Measurements from ENCODE around the gene CPT1B. TPM values are rescaled to one million over a fixed set of nuclear protein-coding genes. Genes with fewer than 3 reads are reported as not detected.

CPT1B gene
- total RNA-seq, 2 donors from 2014 or later, result 83.5 to 105 TPM

DNA sequence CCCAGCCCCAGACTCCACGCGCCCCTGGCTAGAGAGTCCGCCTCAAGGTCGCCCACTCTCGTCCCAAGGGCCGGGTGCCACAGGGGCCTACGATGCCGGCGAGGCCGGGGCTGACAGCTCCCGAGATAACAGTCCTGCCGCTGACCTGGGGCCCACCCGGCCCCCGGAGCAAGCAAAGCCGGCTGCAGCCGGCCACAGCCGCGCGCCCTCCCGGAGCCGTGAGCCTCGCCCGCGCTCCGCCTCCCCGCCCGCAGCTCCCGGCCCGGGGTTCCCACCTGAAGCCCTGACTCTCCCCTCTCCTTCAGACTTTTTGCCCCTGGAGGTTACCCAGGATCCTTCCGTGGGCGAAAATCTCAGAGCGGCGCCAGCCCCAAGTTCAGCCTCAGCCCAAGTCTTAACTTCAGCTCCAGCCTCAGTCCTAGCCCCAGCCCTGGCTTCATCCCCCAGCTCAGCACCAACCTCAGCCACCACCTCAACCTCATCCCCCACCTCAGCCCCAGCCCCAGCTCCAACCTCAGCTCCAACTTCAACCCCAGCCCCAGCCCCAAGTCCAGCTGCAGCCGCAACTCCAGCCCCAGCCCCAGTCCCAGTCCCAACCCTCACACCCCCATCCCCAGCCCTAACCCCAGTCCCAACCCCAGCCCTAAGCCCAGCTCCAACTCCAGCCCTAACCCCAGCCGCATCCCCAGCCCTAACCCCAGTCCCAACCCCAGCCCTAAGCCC lies 30.8 kb downstream of the CPT1B start:
- Histone ChIP-seq H3K27me3 (ENCODE audit: control insufficient read depth, insufficient read depth, low read length, poor library complexity, severe bottlenecking) (peaks cover 14% of the 10 kb centered on the region), H3K4me1 (ENCODE audit: control insufficient read depth, insufficient read depth, low read length) (no peaks in the 10 kb centered on the region), H3K36me3 (ENCODE audit: control insufficient read depth, insufficient read depth, low read length) (no peaks in the 10 kb centered on the region), H3K4me3 (ENCODE audit: low read length) (no peak overlapping the region), H3K9me3 (ENCODE audit: control insufficient read depth, low read length) (no peaks in the 10 kb centered on the region), H3K9ac (ENCODE audit: extremely low read depth, low read length, poor library complexity, severe bottlenecking) (no peak overlapping the region), H3K27ac (ENCODE audit: low read depth, low read length) (no peak overlapping the region)
- no peak overlapping the region for H3K4me3 Mint-ChIP-seq
- H3K27ac Mint-ChIP-seq, result no peak overlapping the region
- H3K4me1 Mint-ChIP-seq, result peaks cover 3% of the 10 kb centered on the region
- no peaks in the 10 kb centered on the region for H3K36me3 Mint-ChIP-seq (ENCODE audit: low read depth)
- WGBS, 2 experiments (ENCODE audit: insufficient coverage in 1 of 2, insufficient read length in 1 of 2), result 93 to 97% methylated on average over 8 to 35 of the region's 35 CpGs
- peaks cover 18% of the 10 kb centered on the region for H3K27me3 Mint-ChIP-seq (ENCODE audit: insufficient read depth)
- TF ChIP-seq CTCF (conservative IDR thresholded peaks at IDR 0.05), result no peak
- H3K9me3 Mint-ChIP-seq, result no peaks in the 10 kb centered on the region
- no peak for DNase-seq

- H3K9me3 Mint-ChIP-seq, result no peaks in the 10 kb centered on the region
- TF ChIP-seq CTCF (conservative IDR thresholded peaks at IDR 0.05), result no peak
- no peaks in the 10 kb centered on the region for H3K36me3 Mint-ChIP-seq (ENCODE audit: low read depth)
- H3K27ac ChIP-seq (ENCODE audit: low read depth, low read length), result no peak overlapping the region
- H3K4me3 Mint-ChIP-seq, result no peak overlapping the region
- no peaks in the 10 kb centered on the region for H3K36me3 ChIP-seq (ENCODE audit: control insufficient read depth, insufficient read depth, low read length)
- H3K4me1 ChIP-seq (ENCODE audit: control insufficient read depth, insufficient read depth, low read length), result no peaks in the 10 kb centered on the region
- no peak overlapping the region for H3K9ac ChIP-seq (ENCODE audit: extremely low read depth, low read length, poor library complexity, severe bottlenecking)
- peaks cover 13% of the 10 kb centered on the region for H3K27me3 Mint-ChIP-seq (ENCODE audit: insufficient read depth)
- H3K4me3 ChIP-seq (ENCODE audit: low read length), result no peak overlapping the region
- no peak overlapping the region for H3K27ac Mint-ChIP-seq
- peaks cover 3% of the 10 kb centered on the region for H3K4me1 Mint-ChIP-seq
- peak; percentile 45 for DNase-seq
- H3K9me3 ChIP-seq (ENCODE audit: control insufficient read depth, low read length), result no peaks in the 10 kb centered on the region
- 95 to 96% methylated on average over 66 to 77 of the region's 78 CpGs for WGBS, 2 experiments (ENCODE audit: insufficient coverage in 1 of 2, insufficient read length in 1 of 2)
- H3K27me3 ChIP-seq (ENCODE audit: control insufficient read depth, insufficient read depth, low read length, poor library complexity, severe bottlenecking), result peaks cover 14% of the 10 kb centered on the region
Measured at GRCh38 chr22:50546326-50547262, 31.6 kb downstream of the CPT1B start.

DNA sequence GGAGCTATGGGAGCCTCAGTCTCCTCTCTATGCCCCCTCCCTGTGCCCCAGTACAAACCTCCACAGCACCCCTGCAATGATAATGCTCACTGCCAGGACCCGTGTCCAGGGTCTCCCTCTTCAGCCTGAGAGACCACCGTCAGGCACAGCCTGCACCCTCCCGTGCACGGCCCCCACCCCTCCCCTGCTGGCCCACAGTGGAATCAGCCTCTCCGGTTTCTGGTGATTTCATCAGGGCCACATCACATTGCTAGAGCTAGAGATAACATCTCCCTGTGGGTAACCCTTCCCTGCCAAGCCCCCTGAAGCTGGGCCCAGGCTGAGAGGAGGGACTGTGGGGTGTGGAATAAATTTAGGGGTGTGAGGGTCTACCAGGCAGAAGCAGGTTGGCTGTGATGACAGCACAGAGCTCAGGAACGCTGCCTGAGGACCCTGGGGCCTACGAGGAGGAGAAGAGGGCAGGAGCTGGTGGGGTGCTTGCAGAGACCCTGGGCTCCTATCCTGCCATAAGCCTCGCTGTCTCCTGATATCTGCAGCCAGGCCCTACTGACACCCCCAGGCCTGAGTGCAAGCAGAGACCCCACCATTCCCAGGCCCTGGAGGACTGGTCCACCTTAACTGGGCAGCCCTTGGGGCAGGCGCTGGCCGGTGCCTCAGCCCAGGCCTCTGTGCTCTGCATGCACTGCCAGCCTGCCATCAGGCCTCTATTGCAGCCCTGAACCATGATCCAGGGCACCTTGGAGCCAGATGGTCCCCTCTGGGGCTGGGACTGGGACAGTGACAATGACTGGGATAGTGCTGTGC lies 32.5 kb downstream of the CPT1B start, which contains the start of gene KLHDC7B:
TSS of gene KLHDC7B (plus strand) at position 378 of the 804 bp plus-strand sequence. CDS start at position 723, 345 bp downstream.
- no peaks in the 10 kb centered on the region for H3K4me1 ChIP-seq (ENCODE audit: control insufficient read depth, insufficient read depth, low read length)
- peaks cover 7% of the 10 kb centered on the region for H3K4me1 Mint-ChIP-seq
- no peak for DNase-seq
- no peak within 1 kb of the TSS for H3K4me3 Mint-ChIP-seq
- H3K36me3 ChIP-seq (ENCODE audit: control insufficient read depth, insufficient read depth, low read length), result no peaks in the 10 kb centered on the region
- H3K27ac Mint-ChIP-seq, result no peak within 1 kb of the TSS
- TF ChIP-seq CTCF (conservative IDR thresholded peaks at IDR 0.05), result peak; percentile 10
- no peaks in the 10 kb centered on the region for H3K9me3 ChIP-seq (ENCODE audit: control insufficient read depth, low read length)
- H3K9me3 Mint-ChIP-seq, result no peaks in the 10 kb centered on the region
- peaks cover 13% of the 10 kb centered on the region for H3K27me3 Mint-ChIP-seq (ENCODE audit: insufficient read depth)
- no peak within 1 kb of the TSS for H3K4me3 ChIP-seq (ENCODE audit: low read length)
- H3K27ac ChIP-seq (ENCODE audit: low read depth, low read length), result no peak within 1 kb of the TSS
- no peak within 1 kb of the TSS for H3K9ac ChIP-seq (ENCODE audit: extremely low read depth, low read length, poor library complexity, severe bottlenecking)
- no peaks in the 10 kb centered on the region for H3K36me3 Mint-ChIP-seq (ENCODE audit: low read depth)
- 91 to 96% methylated on average over 10 of the region's 10 CpGs for WGBS, 2 experiments (ENCODE audit: insufficient coverage in 1 of 2, insufficient read length in 1 of 2)
- H3K27me3 ChIP-seq (ENCODE audit: control insufficient read depth, insufficient read depth, low read length, poor library complexity, severe bottlenecking), result peaks cover 14% of the 10 kb centered on the region

Data from endodermal cell (in vitro differentiated cells).